ENCODE measurements around the gene CCDC7.
"Not testable (repeated sequence)": the region's sequence is repeated elsewhere in the genome, so short reads cannot be mapped to it uniquely, and the experiment has no call there.

Gene CCDC7

GRCh38 chr10:32445740-32446535 is at the start of gene CCDC7:
Gene CCDC7 (plus strand): TSS chr10:32446140. CDS start chr10:32451643, 5,503 bp downstream.
- Mint-ChIP-seq H3K4me3 (peak within 1 kb of the TSS; percentile 88), H3K27ac (peak within 1 kb of the TSS; percentile 96), H3K36me3 (ENCODE audit: low read depth) (peaks cover 12% of the 10 kb centered on the region), H3K4me1 (ENCODE audit: low read depth) (peaks cover 13% of the 10 kb centered on the region), H3K9me3 (no peaks in the 10 kb centered on the region), H3K27me3 (no peaks in the 10 kb centered on the region)
- DNase-seq, result peak; percentile 89

- DNase-seq; H3K4me3 Mint-ChIP-seq; H3K4me1 Mint-ChIP-seq (ENCODE audit: low read depth); H3K9me3 Mint-ChIP-seq; H3K36me3 Mint-ChIP-seq (ENCODE audit: low read depth); H3K27ac Mint-ChIP-seq; H3K27me3 Mint-ChIP-seq: not testable (repeated sequence)
Measured at GRCh38 chr10:32397163-32397562, 48.8 kb upstream of the CCDC7 start.

DNA sequence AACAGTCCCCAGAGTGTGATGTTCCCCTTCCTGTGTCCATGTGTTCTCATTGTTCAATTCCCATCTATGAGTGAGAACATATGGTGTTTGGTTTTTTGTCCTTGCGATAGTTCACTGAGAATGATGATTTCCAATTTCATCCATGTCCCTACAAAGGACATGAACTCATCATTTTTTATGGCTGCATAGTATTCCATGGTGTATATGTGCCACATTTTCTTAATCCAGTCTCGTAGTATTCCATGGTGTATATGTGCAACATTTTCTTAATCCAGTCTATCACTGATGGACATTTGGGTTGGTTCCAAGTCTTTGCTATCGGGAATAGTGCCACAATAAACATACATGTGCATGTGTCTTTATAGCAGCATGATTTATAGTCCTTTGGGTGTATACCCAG is 46.2 kb upstream of the CCDC7 start:
- H3K36me3 Mint-ChIP-seq (ENCODE audit: low read depth); DNase-seq; H3K4me3 Mint-ChIP-seq; H3K4me1 Mint-ChIP-seq (ENCODE audit: low read depth); H3K27ac Mint-ChIP-seq; H3K9me3 Mint-ChIP-seq; H3K27me3 Mint-ChIP-seq: not testable (repeated sequence)

DNA sequence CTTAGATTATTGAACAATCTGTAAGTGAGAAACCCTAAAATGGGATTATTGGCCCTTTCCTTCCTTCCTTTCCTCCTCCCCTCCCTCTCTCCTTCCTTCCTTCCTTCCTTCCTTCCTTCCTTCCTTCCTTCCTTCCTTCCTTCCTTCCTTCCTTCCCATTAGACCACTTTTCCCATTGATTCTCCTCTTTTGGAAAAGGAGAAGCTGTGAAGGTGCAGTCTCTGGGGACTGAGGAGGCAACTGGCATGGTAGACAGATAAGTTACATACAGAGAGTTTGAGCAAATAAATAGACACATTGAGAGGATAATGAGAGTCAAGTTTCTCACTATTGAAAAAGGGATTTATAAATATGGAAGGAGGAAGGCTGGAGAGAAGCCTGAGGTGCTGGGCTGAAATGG is 45.0 kb upstream of the CCDC7 start:
- no peaks in the 10 kb centered on the region for H3K27me3 Mint-ChIP-seq
- H3K4me3 Mint-ChIP-seq, result no peak overlapping the region
- no peaks in the 10 kb centered on the region for H3K9me3 Mint-ChIP-seq
- no peaks in the 10 kb centered on the region for H3K36me3 Mint-ChIP-seq (ENCODE audit: low read depth)
- no peaks in the 10 kb centered on the region for H3K4me1 Mint-ChIP-seq (ENCODE audit: low read depth)
- DNase-seq, result no peak
- no peak overlapping the region for H3K27ac Mint-ChIP-seq

DNA sequence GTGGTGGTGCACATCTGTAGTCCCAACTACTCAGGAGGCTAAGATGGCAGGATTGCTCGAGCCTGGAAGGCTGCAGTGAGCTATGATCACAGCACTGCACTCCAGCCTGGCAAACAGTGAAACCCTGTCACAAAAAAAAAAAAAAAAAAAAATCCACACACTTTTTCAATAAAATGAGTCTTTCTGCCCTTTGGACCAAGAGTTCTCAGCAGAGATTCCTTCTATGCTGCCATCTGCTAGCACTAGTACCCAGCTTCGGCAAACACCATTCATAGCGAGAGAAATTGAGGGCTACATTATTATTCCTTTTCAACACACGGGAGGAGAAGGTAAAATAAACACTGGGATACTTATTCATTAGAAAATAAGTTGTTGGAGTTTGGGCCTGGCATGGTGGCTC is 43.4 kb upstream of the CCDC7 start:
- Mint-ChIP-seq H3K36me3 (ENCODE audit: low read depth) (no peaks in the 10 kb centered on the region), H3K4me3 (no peak overlapping the region), H3K27me3 (no peaks in the 10 kb centered on the region), H3K4me1 (ENCODE audit: low read depth) (no peaks in the 10 kb centered on the region), H3K27ac (no peak overlapping the region), H3K9me3 (no peaks in the 10 kb centered on the region)
- DNase-seq, result no peak

GRCh38 chr10:32403091-32403490 is 42.8 kb upstream of the CCDC7 start:
- H3K27ac Mint-ChIP-seq, result no peak overlapping the region
- H3K27me3 Mint-ChIP-seq, result no peaks in the 10 kb centered on the region
- H3K4me3 Mint-ChIP-seq, result no peak overlapping the region
- no peak for DNase-seq
- H3K9me3 Mint-ChIP-seq, result no peaks in the 10 kb centered on the region
- no peaks in the 10 kb centered on the region for H3K36me3 Mint-ChIP-seq (ENCODE audit: low read depth)
- no peaks in the 10 kb centered on the region for H3K4me1 Mint-ChIP-seq (ENCODE audit: low read depth)

DNA sequence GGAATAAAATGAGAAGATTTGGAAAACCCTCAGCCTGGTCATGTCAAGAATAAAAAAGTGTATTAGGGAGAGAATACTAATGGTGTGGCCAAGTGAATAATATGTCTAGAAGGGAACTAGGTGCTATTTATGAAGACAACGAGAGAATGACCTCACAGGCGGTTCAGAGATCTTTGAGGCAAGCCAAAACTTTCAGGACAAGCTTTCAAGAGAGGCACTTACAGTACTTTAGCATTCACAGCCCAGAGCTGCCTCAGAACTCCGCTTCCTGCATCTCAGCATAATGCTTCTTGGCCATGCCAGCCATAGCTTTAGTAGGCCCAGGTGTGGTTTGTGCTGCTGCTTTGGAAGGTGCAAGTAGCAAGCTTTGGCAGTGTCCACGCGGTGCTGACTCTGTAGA is 37.2 kb upstream of the CCDC7 start:
- no peak for DNase-seq
- Mint-ChIP-seq H3K4me3 (no peak overlapping the region), H3K27me3 (no peaks in the 10 kb centered on the region), H3K4me1 (ENCODE audit: low read depth) (peaks cover 10% of the 10 kb centered on the region), H3K27ac (no peak overlapping the region), H3K9me3 (no peaks in the 10 kb centered on the region), H3K36me3 (ENCODE audit: low read depth) (no peaks in the 10 kb centered on the region)

DNA sequence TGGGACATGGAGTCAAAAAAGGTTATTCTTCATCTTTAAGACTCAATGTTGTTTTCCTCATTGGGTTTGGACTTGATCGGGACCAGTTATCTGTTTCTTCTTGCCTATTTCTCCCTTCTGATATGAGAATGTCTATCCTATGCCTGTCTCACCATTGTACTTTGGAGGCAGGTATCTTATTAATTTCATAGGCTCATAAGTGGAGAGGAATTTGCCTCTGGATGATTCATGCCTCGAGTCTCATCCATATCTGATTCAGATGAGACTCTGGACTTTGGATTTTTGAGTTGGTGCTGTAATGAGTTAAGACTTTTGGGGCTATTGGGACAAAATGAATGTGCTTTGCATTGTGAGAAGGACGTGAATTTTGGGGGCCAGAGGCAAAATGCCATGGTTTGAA is 36.2 kb upstream of the CCDC7 start:
- H3K9me3 Mint-ChIP-seq, result no peaks in the 10 kb centered on the region
- no peak for DNase-seq
- no peak overlapping the region for H3K27ac Mint-ChIP-seq
- no peaks in the 10 kb centered on the region for H3K36me3 Mint-ChIP-seq (ENCODE audit: low read depth)
- H3K4me1 Mint-ChIP-seq (ENCODE audit: low read depth), result peaks cover 17% of the 10 kb centered on the region
- H3K4me3 Mint-ChIP-seq, result no peak overlapping the region
- H3K27me3 Mint-ChIP-seq, result no peaks in the 10 kb centered on the region

DNA sequence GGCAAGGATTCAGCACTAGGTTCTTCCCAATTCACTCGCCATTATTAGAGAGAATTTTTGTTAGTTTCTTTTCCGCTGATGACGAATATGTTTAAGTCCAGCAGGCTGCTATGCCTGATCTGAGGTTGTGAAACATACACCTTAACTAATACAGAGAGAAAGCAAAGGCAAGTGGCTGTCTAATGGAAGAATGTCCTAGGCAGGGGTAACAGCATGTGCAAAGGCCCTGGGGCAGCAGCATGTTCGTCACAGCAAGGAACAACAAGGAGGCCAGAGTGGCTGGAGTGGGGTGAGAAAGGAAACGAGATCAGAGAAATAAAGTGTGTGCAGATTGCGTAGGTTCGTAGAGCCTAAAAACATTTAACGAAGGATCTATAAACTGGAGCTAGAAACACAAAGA is 35.4 kb upstream of the CCDC7 start:
- no peak for DNase-seq
- Mint-ChIP-seq H3K4me3 (no peak overlapping the region), H3K9me3 (no peaks in the 10 kb centered on the region), H3K27me3 (no peaks in the 10 kb centered on the region), H3K36me3 (ENCODE audit: low read depth) (no peaks in the 10 kb centered on the region), H3K27ac (no peak overlapping the region), H3K4me1 (ENCODE audit: low read depth) (peaks cover 17% of the 10 kb centered on the region)

DNA sequence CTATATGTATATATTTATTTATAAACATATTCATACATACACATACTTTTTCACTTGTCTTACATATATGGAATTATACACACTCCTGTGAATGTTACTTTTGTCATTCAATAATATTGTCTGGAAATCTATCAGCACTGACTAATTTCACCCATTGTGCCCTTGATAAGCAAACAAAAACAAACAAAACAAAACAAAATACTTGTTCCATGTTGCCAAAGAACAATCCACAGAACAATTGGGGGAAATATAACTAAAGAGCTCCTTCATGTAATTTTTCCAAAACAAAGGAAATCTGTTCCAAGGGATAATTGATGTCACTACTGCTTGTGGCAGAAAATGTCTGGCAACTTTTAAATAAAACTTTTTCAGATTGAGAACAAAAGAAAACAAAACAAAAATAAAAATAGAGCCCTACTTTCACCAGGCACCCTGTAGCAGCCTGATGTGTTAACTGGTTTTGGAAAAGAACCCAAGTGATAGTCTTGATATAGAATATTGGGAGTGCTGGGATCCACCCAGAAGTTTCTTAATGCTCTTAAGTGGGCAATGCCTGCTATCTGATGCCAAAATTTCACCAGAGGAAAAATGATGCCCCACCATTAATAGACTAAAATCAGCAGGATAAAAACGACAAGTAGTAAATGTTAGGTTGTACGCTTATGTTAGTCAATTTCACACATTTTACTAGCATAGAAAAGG is 34.0 kb upstream of the CCDC7 start:
- H3K27ac Mint-ChIP-seq, result no peak overlapping the region
- no peaks in the 10 kb centered on the region for H3K27me3 Mint-ChIP-seq

GRCh38 chr10:32412499-32412853 is 33.5 kb upstream of the CCDC7 start:
- Mint-ChIP-seq H3K4me3 (no peak overlapping the region), H3K27me3 (no peaks in the 10 kb centered on the region), H3K36me3 (ENCODE audit: low read depth) (no peaks in the 10 kb centered on the region), H3K4me1 (ENCODE audit: low read depth) (peaks cover 17% of the 10 kb centered on the region), H3K27ac (no peak overlapping the region), H3K9me3 (no peaks in the 10 kb centered on the region)
- DNase-seq, result no peak

More for the DNA sequence above, 34.0 kb upstream of the CCDC7 start:
- no peaks in the 10 kb centered on the region for H3K9me3 Mint-ChIP-seq
- DNase-seq, result no peak
- H3K4me1 Mint-ChIP-seq (ENCODE audit: low read depth), result peaks cover 17% of the 10 kb centered on the region
- H3K4me3 Mint-ChIP-seq, result no peak overlapping the region
- H3K36me3 Mint-ChIP-seq (ENCODE audit: low read depth), result no peaks in the 10 kb centered on the region

- H3K4me1 Mint-ChIP-seq (ENCODE audit: low read depth), result peaks cover 17% of the 10 kb centered on the region
Measured at GRCh38 chr10:32413513-32413912, 32.4 kb upstream of the CCDC7 start.

DNA sequence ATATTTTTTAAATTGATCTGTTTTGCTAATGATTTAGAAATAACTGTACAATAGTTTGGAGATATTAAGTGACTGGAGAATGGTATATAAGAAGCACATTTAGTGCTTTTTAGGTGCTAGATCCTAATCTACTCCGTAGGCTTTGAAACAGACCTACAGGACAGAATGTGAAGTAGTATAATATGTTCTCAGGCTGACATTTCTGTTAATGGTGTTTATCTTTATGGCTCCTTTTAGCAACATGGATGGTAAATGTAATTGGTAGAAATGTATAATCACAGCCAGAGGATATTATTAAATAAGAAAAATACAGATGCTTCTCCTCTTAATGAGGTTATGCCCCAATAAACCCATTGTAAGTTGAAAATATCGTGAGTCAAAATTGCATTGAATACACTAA is 30.6 kb upstream of the CCDC7 start:
- H3K4me3 Mint-ChIP-seq, result no peak overlapping the region
- no peaks in the 10 kb centered on the region for H3K9me3 Mint-ChIP-seq
- H3K36me3 Mint-ChIP-seq (ENCODE audit: low read depth), result no peaks in the 10 kb centered on the region
- peaks cover 17% of the 10 kb centered on the region for H3K4me1 Mint-ChIP-seq (ENCODE audit: low read depth)
- DNase-seq, result no peak
- H3K27ac Mint-ChIP-seq, result no peak overlapping the region
- H3K27me3 Mint-ChIP-seq, result no peaks in the 10 kb centered on the region

More at GRCh38 chr10:32413513-32413912, 32.4 kb upstream of the CCDC7 start:
- H3K9me3 Mint-ChIP-seq, result no peaks in the 10 kb centered on the region
- H3K36me3 Mint-ChIP-seq (ENCODE audit: low read depth), result no peaks in the 10 kb centered on the region
- H3K4me3 Mint-ChIP-seq, result no peak overlapping the region
- H3K27ac Mint-ChIP-seq, result peak overlapping the region; percentile 66
- peak; percentile 49 for DNase-seq
- no peaks in the 10 kb centered on the region for H3K27me3 Mint-ChIP-seq

DNA sequence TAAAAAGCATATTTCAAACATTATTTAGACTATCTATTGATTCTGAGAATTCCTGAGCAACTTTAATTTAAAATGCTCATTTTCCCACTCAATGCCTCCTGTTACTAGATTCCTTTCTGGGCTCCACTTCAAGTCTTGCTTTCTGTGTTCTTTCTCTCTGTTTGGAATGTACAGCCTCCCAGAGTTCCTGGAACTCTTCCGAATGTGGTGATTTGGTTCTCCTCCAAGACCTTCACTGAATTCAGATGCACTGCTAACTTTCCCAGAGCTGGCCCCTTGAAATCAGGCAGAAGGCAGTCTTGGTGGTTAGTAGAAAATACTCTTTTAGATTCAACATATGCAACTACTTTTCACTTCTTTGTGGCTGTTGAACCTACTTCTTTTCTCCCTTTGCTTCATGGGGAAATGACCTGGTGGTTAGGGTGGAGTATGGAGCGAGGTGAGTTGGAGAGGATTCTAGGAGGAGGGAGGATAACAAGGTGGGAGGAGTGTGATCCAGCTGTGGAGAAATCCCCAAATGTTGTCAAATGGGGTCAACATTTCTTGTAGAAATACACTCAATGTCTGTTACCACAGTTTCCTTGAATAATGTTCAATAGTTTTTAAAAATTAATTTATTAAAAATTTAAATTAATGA is 27.9 kb upstream of the CCDC7 start:
- no peak overlapping the region for H3K27ac Mint-ChIP-seq
- DNase-seq, result no peak
- no peaks in the 10 kb centered on the region for H3K27me3 Mint-ChIP-seq
- no peaks in the 10 kb centered on the region for H3K36me3 Mint-ChIP-seq (ENCODE audit: low read depth)
- peaks cover 12% of the 10 kb centered on the region for H3K4me1 Mint-ChIP-seq (ENCODE audit: low read depth)
- peaks cover 6% of the 10 kb centered on the region for H3K9me3 Mint-ChIP-seq
- H3K4me3 Mint-ChIP-seq, result no peak overlapping the region

DNA sequence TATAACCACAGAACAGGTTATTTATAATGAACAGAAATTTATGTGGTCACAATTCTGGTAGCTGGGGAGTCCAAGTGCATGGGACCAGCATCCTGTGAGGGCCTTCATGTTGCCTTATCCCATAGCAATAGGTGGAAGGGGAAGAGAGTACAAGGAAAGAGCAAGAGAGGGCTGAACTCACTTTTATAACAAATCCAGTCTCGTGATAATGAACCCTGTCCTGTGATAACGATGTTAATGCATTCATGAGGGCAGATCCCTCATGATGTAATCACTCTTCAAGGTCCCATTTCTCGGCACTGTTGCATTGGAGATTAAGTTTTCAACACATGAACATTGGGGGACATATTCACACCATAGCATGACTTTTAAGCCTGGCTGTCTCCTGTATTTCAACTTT is 27.4 kb upstream of the CCDC7 start:
- Mint-ChIP-seq H3K4me3 (no peak overlapping the region), H3K27ac (no peak overlapping the region), H3K27me3 (no peaks in the 10 kb centered on the region), H3K4me1 (ENCODE audit: low read depth) (peaks cover 8% of the 10 kb centered on the region), H3K36me3 (ENCODE audit: low read depth) (no peaks in the 10 kb centered on the region), H3K9me3 (peaks cover 9% of the 10 kb centered on the region)
- DNase-seq, result no peak

Data from activated T-cell treated with anti-CD3 and anti-CD28 coated beads, Interleukin-2, amount 50 U/mL, for 24 hours (primary cell).